ENCODE data around the gene TEX12. TPM values are rescaled to one million over a fixed set of nuclear protein-coding genes. Genes with fewer than 3 reads are reported as not detected.

The TEX12 gene
- total and polyA plus RNA-seq, 2 of the 8 experiments (the other 6 are each of a cell fraction or from before 2014, with no cell fraction given), result not detected

- H3K36me3 ChIP-seq (ENCODE audit: control insufficient read depth in 2 of 4, insufficient read depth in 4 of 4, low read length in 3 of 4), result no peaks in the 10 kb centered on the region
- H3K56ac ChIP-seq (replicated peaks; ENCODE audit: insufficient read length, low read depth, low read length), result no peak overlapping the region
- no peak overlapping the region for H2BK15ac ChIP-seq (ENCODE audit: low read length)
- H2BK5ac ChIP-seq (ENCODE audit: low read depth, low read length), result no peak overlapping the region
- H3K4ac ChIP-seq (replicated peaks; ENCODE audit: insufficient read length, low read depth, low read length), result no peak overlapping the region
- no peaks in the 10 kb centered on the region for H3K79me1 ChIP-seq (ENCODE audit: low read depth, low read length)
- no peak overlapping the region for H3K4me2 ChIP-seq (ENCODE audit: insufficient read depth in 1 of 2, low read depth in 2 of 2, low read length in 2 of 2)
- 87% methylated on average over 2 of the region's 2 CpGs; no CpG with 5 or more reads in 1 of the 2 experiments for WGBS, 2 experiments (ENCODE audit: extremely low coverage in 1 of 2, insufficient coverage in 1 of 2, insufficient read length in 1 of 2, insufficient replicate concordance in 2 of 2, low coverage in 1 of 2, low lambda C conversion rate in 2 of 2, missing lambda C conversion rate in 1 of 2)
- DNase-seq (ENCODE audit: low read depth in 1 of 2, low spot score in 2 of 2), result no peak
- no peaks in the 10 kb centered on the region; the same call in 1 of the 2 replicates for H3K23me2 ChIP-seq (ENCODE audit: low read depth, low read length)
- H2BK120ac ChIP-seq (replicated peaks; ENCODE audit: low read depth, low read length), result no peak overlapping the region
- H3K4me3 ChIP-seq (ENCODE audit: extremely low read depth in 1 of 4, insufficient read depth in 2 of 4, low read depth in 3 of 4, low read length in 4 of 4), result no peak overlapping the region
- no peak overlapping the region for H3K9ac ChIP-seq (replicated peaks in 1 of 4; ENCODE audit: extremely low read depth in 1 of 4, low read depth in 3 of 4, low read length in 3 of 4)
- H4K20me1 ChIP-seq (replicated peaks in 1 of 2; ENCODE audit: control insufficient read depth in 1 of 2, insufficient read depth in 2 of 2, low read length in 2 of 2), result no peaks in the 10 kb centered on the region
- H3K4me1 ChIP-seq (replicated peaks in 1 of 4; ENCODE audit: control insufficient read depth in 3 of 4, insufficient read depth in 4 of 4, low read length in 3 of 4), result no peaks in the 10 kb centered on the region
- H3K79me2 ChIP-seq (ENCODE audit: control insufficient read depth in 1 of 2, insufficient read depth in 2 of 2, low read length in 2 of 2), result no peaks in the 10 kb centered on the region
- no peaks in the 10 kb centered on the region for H3K27me3 ChIP-seq (replicated peaks in 1 of 4; ENCODE audit: control insufficient read depth in 3 of 4, extremely low read depth in 1 of 4, insufficient read depth in 3 of 4, low read length in 3 of 4)
- no peak overlapping the region for H3K23ac ChIP-seq (ENCODE audit: insufficient read length)
- no peak overlapping the region for H3K18ac ChIP-seq (ENCODE audit: extremely low read depth, low read length)
- H2BK12ac ChIP-seq (ENCODE audit: low read depth, low read length), result no peak overlapping the region
- H4K5ac ChIP-seq (ENCODE audit: insufficient read length, low read depth, low read length), result no peak overlapping the region
- no peaks in the 10 kb centered on the region for H3K9me3 ChIP-seq (ENCODE audit: insufficient read depth in 2 of 2, low read depth in 1 of 2, low read length in 1 of 2)
- ChIA-PET POLR2A (ENCODE audit: partially characterized antibody) (no interaction called here), CTCF (ENCODE audit: partially characterized antibody) (interaction anchor here (0.6 to 1.8 kb wide), 6 partner anchors 11 to 230 kb away, joined by 3 to 5 read pairs (median 3); no protein-coding TSS in a partner anchor)
- H3K27ac ChIP-seq (ENCODE audit: low read depth, low read length), result no peak overlapping the region
- no peak overlapping the region for H4K8ac ChIP-seq (ENCODE audit: extremely low read depth, insufficient read depth, low read length)
- no peak overlapping the region for H2AK5ac ChIP-seq (ENCODE audit: low read depth, low read length)
- FAIRE-seq, result no peak
- H3K14ac ChIP-seq (ENCODE audit: insufficient read length), result no peak overlapping the region
- H4K91ac ChIP-seq (replicated peaks; ENCODE audit: insufficient read length, low read length), result no peak overlapping the region
- H2AFZ ChIP-seq (ENCODE audit: low read length), result no peak overlapping the region
- no peak overlapping the region for H2BK20ac ChIP-seq (ENCODE audit: low read length)
- TF ChIP-seq EP300 (IDR thresholded peaks at IDR 0.05; ENCODE audit: borderline replicate concordance in 1 of 2, low read depth in 2 of 2, low read length in 2 of 2) (no peak), SIRT6 (IDR thresholded peaks at IDR 0.05; ENCODE audit: low read length) (no peak), BACH1 (IDR thresholded peaks at IDR 0.05; ENCODE audit: low read length) (no peak), ATF2 (IDR thresholded peaks at IDR 0.05; ENCODE audit: low read length) (no peak), POLR2AphosphoS5 (IDR thresholded peaks at IDR 0.05; ENCODE audit: low read depth, low read length) (no peak), SUZ12 (IDR thresholded peaks at IDR 0.05; ENCODE audit: low read length) (no peak), SIN3A (conservative IDR thresholded peaks at IDR 0.05 in 1 of 2, IDR thresholded peaks at IDR 0.05 in 1 of 2; ENCODE audit: low read depth in 1 of 2, low read length in 2 of 2) (no peak), POU5F1 (IDR thresholded peaks at IDR 0.05; ENCODE audit: low read depth, low read length) (no peak), POLR2A (IDR thresholded peaks at IDR 0.05; ENCODE audit: control extremely low read depth in 1 of 2, low read depth in 2 of 2, low read length in 2 of 2) (no peak), EZH2 (IDR thresholded peaks at IDR 0.05; ENCODE audit: low read depth, low read length, severe bottlenecking) (no peak), SP2 (IDR thresholded peaks at IDR 0.05; ENCODE audit: low read length) (no peak), RBBP5 (IDR thresholded peaks at IDR 0.05; ENCODE audit: borderline replicate concordance, low read depth, low read length) (no peak), JUND (IDR thresholded peaks at IDR 0.05; ENCODE audit: low read length) (no peak)
Observed at GRCh38 chr11:112132737-112133136, 34.4 kb upstream of the TEX12 start.
